ENCODE data around the gene DNAJC17.

The DNAJC17 gene, protein sequence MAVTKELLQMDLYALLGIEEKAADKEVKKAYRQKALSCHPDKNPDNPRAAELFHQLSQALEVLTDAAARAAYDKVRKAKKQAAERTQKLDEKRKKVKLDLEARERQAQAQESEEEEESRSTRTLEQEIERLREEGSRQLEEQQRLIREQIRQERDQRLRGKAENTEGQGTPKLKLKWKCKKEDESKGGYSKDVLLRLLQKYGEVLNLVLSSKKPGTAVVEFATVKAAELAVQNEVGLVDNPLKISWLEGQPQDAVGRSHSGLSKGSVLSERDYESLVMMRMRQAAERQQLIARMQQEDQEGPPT

GRCh38 chr15:40807028-40807887, at the start of gene DNAJC17, which contains the start of gene ZFYVE19:
Gene DNAJC17, minus strand, starts transcription at chr15:40807473. Its CDS starts 27 bp downstream, at chr15:40807446.
Gene ZFYVE19, plus strand, starts transcription at chr15:40807089. Its CDS starts 501 bp downstream, at chr15:40807590.
- peak within 1 kb of the TSS; percentile 82 for H3K4me3 ChIP-seq
- peaks cover 25% of the 10 kb centered on the region for H3K4me1 ChIP-seq
- peak within 1 kb of the TSS; percentile 92 for H3K27ac ChIP-seq
- H3K9ac ChIP-seq, result peak within 1 kb of the TSS; percentile 92
- H4K20me1 ChIP-seq, result no peaks in the 10 kb centered on the region
- peaks cover 22% of the 10 kb centered on the region; the same call in 1 of the 2 replicates for H3K36me3 ChIP-seq
- H3K9me3 ChIP-seq, result no peaks in the 10 kb centered on the region
- peak within 1 kb of the TSS; percentile 89 for H3K4me2 ChIP-seq
- H3K27me3 ChIP-seq, result no peaks in the 10 kb centered on the region
- no peak for TF ChIP-seq Cebpa-rat (IDR thresholded peaks at IDR 0.05)

DNA sequence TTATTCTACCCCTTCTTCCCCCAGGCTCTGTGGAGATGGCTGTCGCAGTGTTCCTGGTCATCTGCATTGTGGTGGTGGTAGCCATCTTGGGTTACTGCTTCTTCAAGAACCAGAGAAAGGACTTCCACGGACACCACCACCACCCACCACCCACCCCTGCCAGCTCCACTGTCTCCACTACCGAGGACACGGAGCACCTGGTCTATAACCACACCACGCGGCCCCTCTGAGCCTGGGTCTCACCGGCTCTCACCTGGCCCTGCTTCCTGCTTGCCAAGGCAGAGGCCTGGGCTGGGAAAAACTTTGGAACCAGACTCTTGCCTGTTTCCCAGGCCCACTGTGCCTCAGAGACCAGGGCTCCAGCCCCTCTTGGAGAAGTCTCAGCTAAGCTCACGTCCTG, 49.5 kb upstream of the DNAJC17 start:
- H3K27me3 ChIP-seq, result no peaks in the 10 kb centered on the region
- H3K4me1 ChIP-seq, result no peaks in the 10 kb centered on the region
- no peak for TF ChIP-seq Cebpa-rat (IDR thresholded peaks at IDR 0.05)
- peaks cover 67% of the 10 kb centered on the region for H3K36me3 ChIP-seq
- no peak overlapping the region for H3K27ac ChIP-seq
- H3K9me3 ChIP-seq, result no peaks in the 10 kb centered on the region
- peaks cover 18% of the 10 kb centered on the region; the same call in 1 of the 2 replicates for H4K20me1 ChIP-seq
- H3K4me3 ChIP-seq, result no peak overlapping the region
- no peak overlapping the region for H3K4me2 ChIP-seq
- H3K9ac ChIP-seq, result no peak overlapping the region

- Histone ChIP-seq H3K9me3 (no peaks in the 10 kb centered on the region), H3K9ac (no peak overlapping the region), H4K20me1 (peaks cover 24% of the 10 kb centered on the region; the same call in 1 of the 2 replicates), H3K27me3 (no peaks in the 10 kb centered on the region), H3K4me3 (no peak overlapping the region), H3K4me1 (no peaks in the 10 kb centered on the region), H3K27ac (no peak overlapping the region), H3K4me2 (no peak overlapping the region), H3K36me3 (peaks cover 77% of the 10 kb centered on the region)
- no peak for TF ChIP-seq Cebpa-rat (IDR thresholded peaks at IDR 0.05)
These were observed 48.5 kb upstream of the DNAJC17 start for GRCh38 chr15:40855706-40856234.

DNA sequence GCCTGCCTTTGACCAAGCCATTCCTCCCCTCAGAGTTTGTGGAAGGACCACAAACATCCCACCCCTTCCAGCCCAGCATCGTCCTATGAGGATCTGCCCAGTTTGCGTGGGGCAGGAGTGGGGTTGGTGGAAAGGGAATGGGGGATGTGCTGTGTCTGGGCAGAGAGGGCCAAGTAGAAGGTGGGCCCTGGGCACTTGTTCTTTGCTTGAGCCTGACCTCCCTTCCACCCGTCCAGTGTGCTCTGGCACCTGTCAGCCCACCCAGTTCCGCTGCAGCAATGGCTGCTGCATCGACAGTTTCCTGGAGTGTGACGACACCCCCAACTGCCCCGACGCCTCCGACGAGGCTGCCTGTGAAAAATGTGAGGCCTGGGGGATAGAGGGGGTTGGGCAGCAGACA, 46.9 kb upstream of the DNAJC17 start:
- Histone ChIP-seq H3K9me3 (no peaks in the 10 kb centered on the region), H3K4me3 (no peak overlapping the region), H4K20me1 (peaks cover 29% of the 10 kb centered on the region; the same call in 1 of the 2 replicates), H3K27me3 (no peaks in the 10 kb centered on the region), H3K9ac (no peak overlapping the region), H3K4me2 (no peak overlapping the region), H3K4me1 (no peaks in the 10 kb centered on the region), H3K27ac (no peak overlapping the region), H3K36me3 (peaks cover 93% of the 10 kb centered on the region)
- no peak for TF ChIP-seq Cebpa-rat (IDR thresholded peaks at IDR 0.05)

DNA sequence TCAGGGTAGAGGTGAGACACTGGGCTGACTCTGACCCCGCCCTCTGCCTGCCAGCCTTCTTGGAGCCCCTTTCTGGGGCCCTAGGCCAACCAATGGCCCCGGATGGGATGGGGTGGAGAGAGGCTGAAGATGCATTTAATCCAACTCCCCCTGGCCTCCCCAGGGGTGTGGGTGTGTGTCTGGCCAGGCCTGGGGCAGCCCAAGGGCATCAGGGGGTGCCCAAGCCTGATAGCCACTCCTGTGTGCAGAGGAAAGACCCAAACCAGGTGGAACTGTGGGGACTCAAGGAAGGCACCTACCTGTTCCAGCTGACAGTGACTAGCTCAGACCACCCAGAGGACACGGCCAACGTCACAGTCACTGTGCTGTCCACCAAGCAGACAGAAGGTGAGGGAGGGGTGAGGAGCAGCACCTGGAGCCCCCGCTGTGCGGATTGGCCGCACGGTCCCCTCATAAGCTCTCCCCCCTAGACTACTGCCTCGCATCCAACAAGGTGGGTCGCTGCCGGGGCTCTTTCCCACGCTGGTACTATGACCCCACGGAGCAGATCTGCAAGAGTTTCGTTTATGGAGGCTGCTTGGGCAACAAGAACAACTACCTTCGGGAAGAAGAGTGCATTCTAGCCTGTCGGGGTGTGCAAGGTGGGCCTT, 46.1 kb upstream of the DNAJC17 start:
- Histone ChIP-seq H4K20me1 (peaks cover 30% of the 10 kb centered on the region; the same call in 1 of the 2 replicates), H3K9ac (0 out of 2 replicates have a peak overlapping the region, but pooled peaks have one; percentile 10), H3K4me2 (no peak overlapping the region), H3K36me3 (peaks cover 90% of the 10 kb centered on the region), H3K27ac (no peak overlapping the region), H3K4me3 (no peak overlapping the region), H3K9me3 (no peaks in the 10 kb centered on the region), H3K27me3 (no peaks in the 10 kb centered on the region), H3K4me1 (no peaks in the 10 kb centered on the region)
- TF ChIP-seq Cebpa-rat (IDR thresholded peaks at IDR 0.05), result no peak

DNA sequence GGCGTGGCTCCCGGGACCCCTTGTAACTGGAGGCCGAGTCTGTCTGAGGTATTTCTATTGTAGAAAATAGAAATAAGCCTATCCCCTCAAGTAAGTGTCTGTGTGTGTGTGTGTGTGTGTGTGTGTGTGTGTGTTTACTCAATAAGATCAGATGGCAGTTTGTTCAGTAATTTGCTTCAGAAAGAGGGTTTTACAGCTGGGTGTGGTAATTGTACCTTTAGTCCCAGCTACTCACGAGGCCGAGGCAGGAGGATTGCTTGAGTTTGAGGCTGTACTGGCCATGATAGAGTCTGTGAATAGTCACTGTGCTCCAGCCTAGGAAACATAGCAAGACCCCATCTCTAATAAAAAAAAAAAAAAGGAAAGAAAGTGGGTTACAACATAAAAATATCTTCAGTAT, 45.3 kb upstream of the DNAJC17 start:
- Histone ChIP-seq H3K27ac (no peak overlapping the region), H3K4me3 (no peak overlapping the region), H4K20me1 (peaks cover 38% of the 10 kb centered on the region), H3K9ac (no peak overlapping the region), H3K4me2 (no peak overlapping the region), H3K4me1 (peaks cover 8% of the 10 kb centered on the region), H3K9me3 (no peaks in the 10 kb centered on the region), H3K36me3 (peaks cover 86% of the 10 kb centered on the region), H3K27me3 (no peaks in the 10 kb centered on the region)
- no peak for TF ChIP-seq Cebpa-rat (IDR thresholded peaks at IDR 0.05)

DNA sequence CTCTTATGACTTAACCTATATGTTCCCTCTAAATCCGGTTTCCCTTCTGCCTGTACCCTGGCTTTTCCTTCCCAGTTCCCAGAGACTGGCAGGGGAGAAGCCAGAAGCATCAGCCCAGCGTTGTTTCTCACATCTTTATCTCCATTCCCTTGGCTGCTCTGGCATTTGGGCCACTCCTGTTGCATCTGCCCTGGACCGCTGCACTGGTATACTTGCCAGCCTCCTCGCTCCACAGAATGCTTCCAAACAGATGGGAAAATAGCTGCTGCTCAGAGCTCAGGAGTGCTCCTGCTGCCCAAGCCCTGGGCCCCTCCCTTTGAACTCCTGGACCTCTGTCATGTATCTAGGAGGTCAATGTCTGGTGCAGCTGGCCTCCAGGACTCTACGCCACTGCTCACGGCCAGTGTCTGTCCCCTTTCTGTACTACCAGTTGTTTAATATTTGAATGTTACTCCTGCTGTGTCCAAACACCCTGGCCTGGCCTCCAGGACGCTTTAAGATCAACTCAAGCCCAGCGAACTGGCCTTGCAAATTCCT, 43.4 kb upstream of the DNAJC17 start:
- no peak overlapping the region for H3K4me3 ChIP-seq
- no peak overlapping the region for H3K4me2 ChIP-seq
- H3K27ac ChIP-seq, result no peak overlapping the region

GRCh38 chr15:40847223-40847961, 40.1 kb upstream of the DNAJC17 start:
- TF ChIP-seq Cebpa-rat (IDR thresholded peaks at IDR 0.05), result no peak
- peaks cover 35% of the 10 kb centered on the region for H3K36me3 ChIP-seq
- H3K9ac ChIP-seq, result peak overlapping the region; percentile 78
- H3K4me1 ChIP-seq, result peaks cover 43% of the 10 kb centered on the region
- H4K20me1 ChIP-seq, result peaks cover 48% of the 10 kb centered on the region
- no peaks in the 10 kb centered on the region for H3K9me3 ChIP-seq
- peak overlapping the region; percentile 70 for H3K27ac ChIP-seq
- H3K4me3 ChIP-seq, result peak overlapping the region; percentile 93
- H3K4me2 ChIP-seq, result peak overlapping the region; percentile 92
- H3K27me3 ChIP-seq, result 0 out of 2 replicates have a peak, but pooled peaks cover 2% of the 10 kb centered on the region

More for the DNA sequence above, 43.4 kb upstream of the DNAJC17 start:
- Histone ChIP-seq H3K36me3 (peaks cover 67% of the 10 kb centered on the region), H3K9me3 (no peaks in the 10 kb centered on the region), H3K27me3 (no peaks in the 10 kb centered on the region), H3K9ac (no peak overlapping the region), H3K4me1 (peaks cover 27% of the 10 kb centered on the region), H4K20me1 (peaks cover 54% of the 10 kb centered on the region)
- TF ChIP-seq Cebpa-rat (IDR thresholded peaks at IDR 0.05), result no peak
